Endothelial cell of hepatic sinusoid (primary cell): Measurements from ENCODE around the gene CAMSAP1.

Experiments used
- in situ Hi-C: cut with HindIII; loops from 2 replicates; pipeline ENCODE4 v1.10.0; 2017; ENCODE audit warnings: low sequenced_read_pairs

CAMSAP1 gene

DNA sequence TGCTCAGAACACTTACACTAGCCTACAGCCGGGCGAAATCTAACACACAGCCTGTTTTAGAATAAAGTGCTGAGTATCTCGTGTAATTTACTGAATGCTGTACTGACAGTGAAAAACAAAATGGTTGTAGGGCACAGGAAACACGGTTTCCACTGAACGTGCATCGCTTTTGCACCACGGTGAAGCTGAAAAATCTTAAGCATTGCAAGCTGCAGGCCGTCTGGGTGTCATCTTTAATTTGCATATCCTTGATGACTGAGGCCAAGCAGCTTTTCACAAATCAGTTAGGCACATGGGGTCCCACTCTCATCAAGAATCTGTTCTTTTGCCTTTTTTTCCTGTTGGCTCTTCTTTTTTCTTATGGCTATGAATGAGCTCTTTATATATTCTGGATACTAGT, 58.2 kb downstream of the CAMSAP1 start:
- in situ Hi-C loops: no loop called here

DNA sequence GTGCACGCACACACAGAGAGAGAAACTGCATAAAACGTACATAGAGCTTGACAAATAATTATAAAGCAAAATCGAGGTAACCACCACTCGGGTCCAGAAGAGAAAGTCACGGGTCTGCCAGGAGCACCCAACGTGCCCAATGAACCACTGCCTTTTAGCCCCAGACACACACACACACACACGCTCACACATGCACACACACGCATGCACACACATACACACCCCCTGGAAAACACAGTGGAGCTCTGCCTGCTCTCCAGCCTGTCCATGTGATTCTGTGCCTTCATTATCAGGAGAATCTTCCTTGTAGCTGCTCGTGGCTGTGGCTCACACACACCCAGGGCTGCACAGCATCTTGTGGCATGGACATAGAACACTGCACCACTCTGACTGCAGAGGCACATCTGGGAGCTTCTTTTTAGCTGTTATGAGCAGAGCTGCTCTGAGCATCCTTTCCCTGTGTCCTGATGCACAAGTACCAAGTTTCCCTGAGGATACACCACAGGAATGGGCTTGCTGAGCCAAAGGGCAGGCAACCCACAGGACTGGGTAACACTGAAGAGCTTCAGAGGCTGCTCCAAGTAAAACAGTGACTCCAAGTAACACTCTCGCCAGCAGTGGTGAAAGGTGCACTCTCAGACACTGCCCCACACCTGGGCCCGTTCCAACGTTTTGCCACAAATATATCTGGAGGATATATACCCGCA, 58.9 kb downstream of the CAMSAP1 start:
- in situ Hi-C loops: no loop called here

DNA sequence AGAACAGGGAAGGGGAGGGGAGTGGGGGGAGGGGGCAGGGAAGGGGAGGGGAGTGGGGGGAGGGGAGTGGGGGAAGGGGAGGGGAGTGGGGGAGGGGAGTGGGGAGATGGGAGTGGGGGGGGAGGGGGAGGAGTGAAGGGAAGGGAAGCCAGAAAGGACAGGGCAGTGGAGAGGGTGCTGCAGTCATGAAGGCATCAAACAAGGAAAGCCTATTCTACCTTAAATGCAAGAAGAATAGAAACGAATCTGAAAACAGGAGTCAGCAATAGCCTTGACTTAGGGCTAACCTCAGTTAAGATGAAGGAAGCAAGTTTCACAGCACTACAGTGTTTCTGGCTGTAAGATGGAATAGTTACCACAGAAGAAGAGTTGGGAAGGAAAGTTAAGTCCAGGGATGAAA, 59.5 kb downstream of the CAMSAP1 start:
- in situ Hi-C loops: no loop called here

DNA sequence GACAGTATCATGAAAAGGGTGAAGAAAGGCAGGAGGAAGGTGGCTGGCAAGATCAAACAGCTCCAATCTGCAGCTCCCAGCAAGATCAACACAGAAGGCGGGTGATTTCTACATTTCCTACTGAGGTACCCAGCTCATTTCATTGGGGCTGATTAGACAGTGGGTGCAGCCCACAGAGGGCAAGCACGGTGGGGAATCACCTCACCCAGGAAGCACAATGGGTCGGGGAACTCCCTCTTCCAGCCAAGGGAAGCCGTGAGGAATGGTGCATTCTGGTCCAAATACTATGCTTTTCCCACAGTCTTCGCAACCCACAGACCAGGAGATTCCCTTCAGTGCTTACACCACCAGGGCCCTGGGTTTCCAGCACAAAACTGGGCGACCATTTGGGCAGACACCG, 66.8 kb downstream of the CAMSAP1 start:
- in situ Hi-C loops: no loop called here

DNA sequence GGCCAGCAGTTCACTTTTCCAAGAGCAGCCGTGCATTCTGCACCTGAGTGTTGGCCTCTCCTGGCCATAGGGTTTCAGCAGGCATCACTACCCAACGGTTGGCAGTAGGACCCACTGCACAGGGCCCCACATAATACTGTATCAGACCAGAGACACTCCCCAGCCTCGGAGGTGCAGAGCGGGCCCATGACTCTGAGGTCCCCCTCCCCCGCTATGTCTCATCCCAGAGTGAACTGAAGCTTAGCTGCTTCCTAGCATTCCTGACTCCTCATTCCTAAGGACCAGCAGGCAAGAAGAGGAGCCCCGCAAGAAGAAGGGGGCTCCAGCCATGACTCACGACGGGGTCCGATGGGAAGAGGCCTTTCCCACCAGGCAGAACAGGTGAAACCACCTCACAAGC, 67.2 kb downstream of the CAMSAP1 start:
- in situ Hi-C loops: no loop called here

DNA sequence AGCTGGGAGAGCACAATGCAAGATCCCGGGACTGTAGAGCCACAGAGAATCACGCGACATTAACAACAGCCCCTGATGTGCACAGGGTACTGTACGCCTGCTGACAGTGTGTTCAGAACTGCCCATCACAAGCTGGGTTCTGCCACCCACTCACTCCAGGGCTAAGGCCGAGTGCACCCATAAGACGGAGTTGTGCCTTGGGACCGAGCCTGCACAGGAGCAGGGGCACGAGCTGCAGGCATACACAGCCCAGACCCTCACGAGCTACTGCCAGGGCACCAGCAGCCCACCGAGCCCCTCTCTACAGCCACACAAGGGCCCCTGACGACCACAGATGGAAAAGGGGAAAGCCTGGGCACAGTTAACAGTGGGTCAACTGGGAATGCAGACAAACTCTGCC, 67.8 kb downstream of the CAMSAP1 start:
- in situ Hi-C loops: no loop called here

DNA sequence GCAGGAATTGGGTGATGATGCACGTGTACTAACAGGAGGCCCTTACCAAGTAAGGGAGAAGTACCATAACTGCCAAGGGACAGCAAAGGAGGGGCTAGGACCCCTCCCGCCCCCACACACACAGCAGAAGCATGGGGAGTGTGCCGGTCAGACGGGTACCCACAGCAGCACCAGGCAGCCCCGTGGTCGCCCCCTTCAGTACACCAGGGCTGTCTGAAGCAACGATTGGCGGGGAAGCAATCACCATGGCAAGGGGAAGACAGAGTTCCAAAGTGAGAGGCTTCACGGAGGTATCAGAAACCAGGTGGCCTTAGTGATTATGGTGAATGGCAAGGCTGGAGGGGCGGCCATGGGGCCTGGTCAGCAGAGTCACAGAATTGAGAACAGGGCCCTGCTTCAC, 72.2 kb downstream of the CAMSAP1 start:
- in situ Hi-C loops: no loop called here

DNA sequence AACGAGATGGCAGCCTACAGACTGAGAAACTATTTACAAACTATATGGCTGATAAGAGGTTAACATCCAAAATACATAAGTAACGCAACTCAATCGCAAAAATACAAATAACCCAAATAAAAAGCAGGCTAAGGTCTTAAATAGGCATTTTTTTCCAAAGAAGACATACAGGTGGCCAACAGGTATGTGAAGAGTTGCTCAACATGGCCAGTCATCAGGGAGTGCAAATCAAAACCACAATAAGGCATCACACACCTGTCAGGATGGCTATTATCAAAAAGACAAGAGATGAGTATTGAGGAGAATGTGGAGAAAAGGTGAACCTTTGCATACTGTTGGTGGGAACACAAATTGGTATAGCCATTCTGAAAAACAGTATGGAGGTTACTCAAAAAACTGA, 73.5 kb downstream of the CAMSAP1 start:
- in situ Hi-C loops: no loop called here

DNA sequence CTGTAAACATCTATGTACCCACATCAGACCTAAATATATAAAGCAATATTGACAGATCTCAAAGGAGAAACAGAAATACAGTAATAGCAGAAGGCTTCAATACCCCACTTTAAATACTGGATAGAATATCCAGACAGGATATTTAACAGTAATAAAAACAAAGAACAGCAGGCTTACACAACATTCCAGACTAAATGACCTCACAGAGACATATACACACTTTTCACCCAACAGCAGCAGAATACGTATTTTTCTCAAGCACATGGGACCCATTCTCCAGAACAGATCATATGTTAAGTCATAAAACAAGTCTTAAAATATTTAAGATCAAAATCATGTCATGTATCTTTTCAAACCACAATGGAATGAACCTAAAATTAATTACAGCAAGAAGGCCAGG, 76.8 kb downstream of the CAMSAP1 start:
- in situ Hi-C loops: no loop called here

DNA sequence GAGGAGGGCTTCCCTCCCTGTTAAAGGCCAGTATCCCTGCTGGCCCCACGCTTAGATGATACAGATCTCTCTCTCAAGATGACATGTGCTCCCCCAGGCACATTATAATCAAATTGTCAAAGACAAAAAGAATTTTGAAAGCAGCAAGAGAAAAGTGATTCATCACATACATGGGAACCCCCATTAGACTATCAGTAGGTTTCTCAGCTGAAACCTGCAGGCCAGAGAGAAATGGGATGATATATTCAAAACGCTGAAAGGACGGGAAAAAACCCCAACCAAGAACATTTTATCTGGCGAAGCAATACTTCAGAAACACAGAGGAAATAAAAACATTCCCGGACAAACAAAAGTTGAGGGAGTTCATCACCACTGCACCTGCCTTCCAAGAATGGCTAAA, 78.7 kb downstream of the CAMSAP1 start:
- in situ Hi-C loops: loop anchor here (5.0 to 10.0 kb wide), 2 partner anchors 111 to 146 kb away; no protein-coding TSS in a partner anchor

DNA sequence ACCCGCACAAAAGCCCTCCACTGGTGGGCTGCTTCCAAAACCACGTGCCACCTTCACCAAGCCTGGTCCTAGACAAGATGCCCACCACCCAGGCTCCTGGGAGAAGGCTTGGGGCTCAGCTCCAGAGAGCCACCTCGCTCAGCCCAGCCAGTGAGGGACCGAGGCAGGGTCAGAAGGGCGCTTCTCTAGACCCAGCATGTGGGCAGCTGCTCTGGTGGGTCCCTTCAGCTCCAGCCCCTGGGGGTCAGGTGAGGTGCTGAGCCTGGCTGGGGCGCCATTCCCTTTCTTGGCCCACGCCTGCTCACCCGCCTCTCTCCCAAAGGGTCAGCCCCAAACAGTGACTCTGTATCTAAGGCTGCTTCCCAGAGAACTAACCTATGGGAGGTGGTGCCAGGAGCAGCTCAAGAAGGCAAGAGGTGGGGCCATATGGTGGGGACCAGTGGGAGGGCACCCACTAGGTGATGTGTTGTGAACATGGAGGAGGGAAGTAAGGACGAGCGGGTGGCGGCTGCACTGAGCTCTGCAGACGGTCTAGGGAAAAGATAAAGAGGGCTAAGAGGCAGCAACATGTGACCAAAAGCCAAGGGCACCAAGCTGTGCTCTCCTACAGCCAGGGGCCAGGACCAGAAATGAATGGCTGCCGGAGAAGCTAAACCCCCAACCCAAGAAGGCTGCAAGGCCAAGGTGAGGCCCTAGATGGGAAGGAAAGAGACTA, 79.3 kb downstream of the CAMSAP1 start:
- in situ Hi-C loops: loop anchor here (5.0 to 10.0 kb wide), 2 partner anchors 111 to 147 kb away; no protein-coding TSS in a partner anchor

DNA sequence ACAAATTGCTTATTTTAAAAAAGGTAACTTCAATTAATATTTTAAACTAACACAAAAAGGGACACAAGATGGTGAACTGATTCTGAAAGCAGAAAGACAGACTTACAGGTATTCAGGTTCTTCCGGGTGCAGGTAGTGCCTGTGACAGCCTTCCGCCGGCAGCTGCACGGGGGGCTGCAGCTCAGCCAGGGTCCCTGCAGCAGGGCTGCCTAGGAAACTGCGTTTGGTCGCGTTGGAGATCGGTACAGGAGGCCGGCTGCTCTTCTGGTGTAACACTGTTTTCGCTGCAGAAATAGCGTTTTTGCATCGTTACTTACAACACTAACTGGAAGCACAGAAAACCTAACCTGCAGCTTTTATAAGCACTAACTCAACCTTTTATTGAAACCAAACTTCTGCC, 80.0 kb downstream of the CAMSAP1 start:
- in situ Hi-C loops: loop anchor here (5.0 to 10.0 kb wide), 2 partner anchors 110 to 148 kb away; no protein-coding TSS in a partner anchor

DNA sequence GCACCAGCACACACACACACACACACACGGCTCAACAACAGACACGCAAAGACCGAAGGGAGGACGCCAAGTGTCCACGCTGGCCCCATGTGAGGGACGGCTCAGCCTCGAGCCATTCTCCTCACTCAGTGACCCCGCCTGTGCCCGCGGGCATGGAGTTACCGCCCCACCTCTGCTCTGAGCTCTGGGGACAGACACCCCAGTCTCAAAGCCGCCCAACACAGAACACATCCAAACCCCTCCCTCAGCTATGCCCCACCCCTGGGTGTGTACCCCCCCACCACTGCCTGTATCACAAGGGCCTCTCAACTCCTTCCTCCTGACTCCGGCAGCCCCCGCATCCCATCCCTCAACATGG, 81.2 kb downstream of the CAMSAP1 start:
- in situ Hi-C loops: loop anchor here (5.0 to 10.0 kb wide), 2 partner anchors 109 to 149 kb away; no protein-coding TSS in a partner anchor

DNA sequence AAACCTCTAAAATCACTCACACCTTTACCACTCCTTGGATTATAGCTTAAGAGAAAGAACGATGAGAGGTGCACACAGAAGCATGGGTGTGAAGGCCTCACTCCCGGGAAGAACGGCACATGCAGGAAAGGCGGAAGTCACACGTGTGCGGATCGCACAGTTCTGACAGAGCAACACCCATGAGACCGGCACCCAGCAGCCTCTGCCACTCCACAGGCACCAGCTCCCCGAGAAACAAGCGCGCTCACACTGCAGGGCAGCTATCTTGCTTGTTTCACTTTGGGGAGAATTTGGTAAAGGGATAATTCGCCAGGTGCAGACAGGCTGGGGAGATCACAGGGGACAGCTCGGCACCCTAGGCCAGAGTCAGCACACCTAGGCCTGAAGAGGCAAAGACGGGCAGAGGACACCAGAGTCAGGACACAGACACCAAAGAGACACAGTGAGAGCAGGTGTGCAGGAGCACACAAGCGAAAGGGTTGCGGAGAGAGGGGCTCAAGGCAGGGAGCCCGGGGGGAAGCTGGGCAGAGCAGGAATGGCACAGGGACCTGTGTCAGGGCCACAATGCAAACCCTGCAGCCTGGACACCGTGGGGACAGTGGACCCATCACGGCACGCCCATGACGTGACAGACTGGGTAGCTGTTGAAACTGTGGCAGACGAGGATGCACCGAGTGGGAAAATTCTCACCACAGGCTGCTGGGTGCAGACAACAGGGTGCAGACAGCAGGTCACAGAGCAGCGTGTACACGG, 81.7 kb downstream of the CAMSAP1 start:
- in situ Hi-C loops: loop anchor here (5.0 to 10.0 kb wide), 2 partner anchors 108 to 149 kb away; no protein-coding TSS in a partner anchor

DNA sequence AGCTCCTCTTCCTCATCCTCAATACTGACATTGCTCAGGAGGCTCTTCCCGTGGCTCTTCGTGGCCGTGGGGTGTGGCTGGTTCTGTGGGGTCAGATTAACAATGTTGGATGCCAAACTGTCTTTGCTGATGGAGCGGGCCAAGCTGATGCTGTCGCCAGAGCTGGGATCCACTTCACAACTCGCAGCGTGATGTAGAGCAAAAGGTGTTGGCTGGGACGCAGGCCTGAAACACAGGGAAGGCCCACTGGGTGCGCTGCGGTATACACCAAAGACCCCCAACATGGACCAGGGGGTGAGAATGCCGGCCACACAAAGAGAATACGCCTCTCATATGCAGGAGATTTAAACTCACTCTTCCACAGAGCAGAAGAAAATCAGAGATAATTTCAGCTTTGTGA, 84.3 kb downstream of the CAMSAP1 start:
- in situ Hi-C loops: loop anchor here (10.0 kb wide), 1 partner anchor 152 kb away; no protein-coding TSS in a partner anchor

DNA sequence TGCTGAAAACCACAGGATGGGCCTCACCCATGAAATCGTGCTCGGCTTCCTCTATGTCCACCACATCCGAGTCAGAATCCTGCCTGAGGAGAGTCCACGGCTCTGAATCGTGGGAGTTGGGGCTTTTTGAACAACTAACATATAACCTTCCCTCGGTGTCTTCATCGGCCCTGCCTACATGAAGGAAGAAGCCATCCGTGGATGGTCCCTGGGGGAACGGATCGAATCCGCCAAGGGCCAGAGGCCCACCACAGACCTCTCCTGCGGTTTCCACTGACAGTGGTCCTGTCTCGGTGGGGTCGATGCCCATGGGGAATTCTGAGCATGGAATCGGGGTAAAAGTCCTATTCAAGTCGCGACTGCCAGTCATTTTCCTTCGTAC, 85.0 kb downstream of the CAMSAP1 start:
- in situ Hi-C loops: loop anchor here (10.0 kb wide), 1 partner anchor 152 kb away; no protein-coding TSS in a partner anchor

DNA sequence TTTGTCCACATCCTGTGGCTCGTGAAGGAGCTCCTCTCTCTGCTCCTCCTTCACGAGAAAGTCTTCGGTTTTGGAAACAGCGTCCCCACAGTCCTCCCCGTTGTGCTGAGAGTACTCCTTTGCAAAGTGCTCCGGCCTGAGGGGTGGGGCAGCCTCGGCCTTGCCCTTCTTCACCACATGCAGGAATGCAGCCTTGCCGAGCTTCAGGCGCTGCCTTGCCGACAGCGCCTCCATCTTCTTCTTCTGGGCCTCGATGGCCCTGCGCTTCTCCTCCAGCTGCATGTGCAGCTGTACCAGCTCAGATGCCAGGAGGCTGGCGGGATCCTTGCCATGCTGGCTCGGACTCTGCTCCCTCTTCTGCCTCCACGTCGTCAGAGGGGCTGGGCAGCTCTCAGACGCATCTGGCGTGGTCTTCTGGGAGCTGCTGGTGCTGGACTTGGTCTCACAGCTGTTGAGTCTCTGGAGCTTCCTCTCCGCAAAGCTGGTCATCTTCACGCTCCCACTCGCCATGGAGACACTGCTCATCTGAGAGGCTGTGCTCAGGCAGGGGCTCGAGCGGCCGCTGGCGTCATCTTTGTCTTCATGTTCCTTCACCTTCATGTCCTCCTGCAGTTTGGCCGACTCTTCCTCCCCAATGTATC, 85.5 kb downstream of the CAMSAP1 start:
- in situ Hi-C loops: loop anchor here (10.0 kb wide), 1 partner anchor 153 kb away; no protein-coding TSS in a partner anchor

DNA sequence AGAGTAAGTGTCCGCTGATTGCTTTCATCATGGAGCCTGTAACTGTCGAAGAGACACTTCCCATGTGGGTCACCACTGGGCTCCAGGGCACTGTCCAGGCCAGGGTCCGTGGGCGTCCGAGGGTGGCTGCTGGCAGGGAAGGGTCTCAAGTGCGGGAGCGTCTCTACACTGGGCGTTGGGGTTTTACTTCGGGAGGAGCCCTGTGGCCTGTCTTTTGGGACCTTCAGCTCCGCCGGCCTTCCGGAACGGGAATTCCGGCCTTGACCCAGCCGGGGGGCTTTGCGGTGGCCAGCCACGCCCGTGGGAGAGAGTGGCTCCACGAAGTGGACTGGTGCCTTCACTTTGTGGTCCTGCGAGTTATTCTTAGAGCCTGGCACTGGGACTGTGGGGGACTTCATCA, 86.2 kb downstream of the CAMSAP1 start:
- in situ Hi-C loops: loop anchor here (10.0 kb wide), 1 partner anchor 154 kb away; no protein-coding TSS in a partner anchor

DNA sequence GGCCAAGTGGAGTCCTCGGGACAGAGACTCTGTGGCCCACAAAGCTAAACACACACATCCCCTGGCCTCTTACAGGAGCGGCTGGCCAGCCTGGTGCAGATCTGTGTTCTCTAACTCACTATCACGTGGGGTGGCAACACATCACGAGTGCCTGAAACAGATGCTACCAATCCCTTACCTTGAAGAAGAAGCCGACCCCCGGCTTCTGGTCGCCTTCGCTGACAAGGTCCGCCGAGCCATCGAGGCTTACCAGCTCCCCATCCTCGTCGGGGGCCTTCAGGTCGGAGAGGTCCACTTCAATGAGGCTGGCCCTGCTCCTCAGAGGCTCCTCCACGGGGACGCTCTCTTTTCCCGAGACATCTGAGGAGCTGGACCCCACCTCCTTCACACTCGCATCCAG, 86.7 kb downstream of the CAMSAP1 start:
- in situ Hi-C loops: loop anchor here (10.0 kb wide), 1 partner anchor 154 kb away; no protein-coding TSS in a partner anchor

DNA sequence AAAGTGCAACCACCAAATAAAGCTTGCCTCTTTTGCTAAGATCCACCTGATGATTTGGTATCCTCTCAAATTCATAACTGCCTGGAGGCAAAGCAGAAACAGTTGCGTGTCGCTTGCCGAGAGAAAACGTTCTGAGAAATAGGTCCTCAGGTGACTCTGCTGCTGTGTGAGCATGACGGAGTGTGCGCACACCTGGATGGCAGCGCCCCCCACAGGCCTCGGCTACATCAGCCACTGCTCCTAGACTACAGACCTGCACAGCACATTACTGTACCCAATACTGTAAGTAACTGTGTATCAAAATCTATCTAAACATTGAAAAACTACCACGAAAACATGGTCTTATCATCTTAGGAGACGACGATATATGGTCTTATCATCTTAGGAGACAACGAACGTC, 87.4 kb downstream of the CAMSAP1 start:
- in situ Hi-C loops: loop anchor here (10.0 kb wide), 1 partner anchor 155 kb away; no protein-coding TSS in a partner anchor
